Spinal cord (tissue), 10 donors: ENCODE measurements around the gene PTPRK. TPM values are rescaled to one million over a fixed set of nuclear protein-coding genes. Genes with fewer than 3 reads are reported as not detected.
"Not testable (repeated sequence)": the region's sequence is repeated elsewhere in the genome, so short reads cannot be mapped to it uniquely, and the experiment has no call there.

ENCODE experiments used
- DNase-seq, 6 donors: peaks; one replicate each; pipeline versions ENCODE4 v3.0.0 to v3.0.0-alpha.2; 2013 to 2015; ENCODE audit warnings: low spot score in 6 of 6, low read depth in 4 of 6
- H3K27ac ChIP-seq: one replicate; pipeline ENCODE4 v1.5.1; 2013; ENCODE audit warnings: low read depth, low read length, control low read depth
- H3K27me3 ChIP-seq: one replicate; pipeline ENCODE4 v1.6.1; 2013; ENCODE audit warnings: low read length; ENCODE audit not compliant: control insufficient read depth, insufficient read depth
- H3K36me3 ChIP-seq: one replicate; pipeline ENCODE4 v1.6.1; 2013; ENCODE audit warnings: low read length; ENCODE audit not compliant: control insufficient read depth, insufficient read depth
- H3K4me1 ChIP-seq: one replicate; pipeline ENCODE4 v1.6.1; 2013; ENCODE audit warnings: low read length; ENCODE audit not compliant: control insufficient read depth, insufficient read depth
- H3K4me3 ChIP-seq: one replicate; pipeline ENCODE4 v1.5.1; 2013; ENCODE audit warnings: low read depth, low read length, control low read depth
- H3K9me3 ChIP-seq: one replicate; pipeline ENCODE4 v1.6.1; 2013; ENCODE audit warnings: low read length; ENCODE audit not compliant: control insufficient read depth, insufficient read depth
- WGBS: methylation state at CpG from one replicate; pipeline ENCODE4 v1.1.5; 2013; ENCODE audit warnings: missing lambda C conversion rate; ENCODE audit not compliant: insufficient coverage; 5-methylcytosine and 5-hydroxymethylcytosine counted together
- polyA plus RNA-seq, 2 donors: library from polyadenylated mRNA; unstranded; fragments of 120-200 nt; gene quantifications; one replicate each; pipeline ENCODE4 v1.2.1, GENCODE V29; 2013; ENCODE audit not compliant: insufficient read length in 2 of 2
- total RNA-seq, 2 donors: library from RNA; depleted of rRNA in 1 of 2; stranded (reverse); fragments of 120-200 nt in 1 of 2; fragments of >200 nt in 1 of 2; gene quantifications; one replicate each; pipeline versions ENCODE4 v1.2.3 to v1.2.4, GENCODE V29; 2013 to 2014
- donor health status: healthy.

Gene PTPRK
- total and polyA plus RNA-seq, 4 donors, result 28.4 to 63.4 (median 34.1) TPM

DNA sequence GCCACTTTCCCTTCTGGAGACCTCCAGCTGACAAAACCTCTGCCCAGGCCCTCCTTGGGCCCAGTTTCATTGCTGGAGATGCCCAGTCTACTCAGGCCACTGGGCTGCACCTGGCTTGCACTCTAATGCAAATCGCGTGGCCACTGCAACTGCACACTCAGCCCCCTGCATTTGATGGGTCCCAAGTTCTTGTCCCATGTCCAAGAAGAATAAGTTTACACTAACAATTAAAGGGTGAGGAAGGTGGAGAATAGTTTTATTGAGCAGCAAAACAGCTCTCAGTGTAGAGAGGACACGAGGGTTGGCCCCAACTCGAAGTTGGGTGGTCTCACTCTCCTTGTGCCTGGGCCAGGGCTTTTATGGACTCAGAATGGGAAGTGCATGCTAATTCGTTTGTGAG lies 587.7 kb downstream of the PTPRK start:
- 83% methylated on average over 3 of the region's 5 CpGs for WGBS
- DNase-seq, result no peak
- no peak overlapping the region for H3K27ac ChIP-seq
- no peaks in the 10 kb centered on the region for H3K36me3 ChIP-seq
- no peaks in the 10 kb centered on the region for H3K27me3 ChIP-seq
- H3K4me3 ChIP-seq, result no peak overlapping the region
- peaks cover 8% of the 10 kb centered on the region for H3K9me3 ChIP-seq
- no peaks in the 10 kb centered on the region for H3K4me1 ChIP-seq

DNA sequence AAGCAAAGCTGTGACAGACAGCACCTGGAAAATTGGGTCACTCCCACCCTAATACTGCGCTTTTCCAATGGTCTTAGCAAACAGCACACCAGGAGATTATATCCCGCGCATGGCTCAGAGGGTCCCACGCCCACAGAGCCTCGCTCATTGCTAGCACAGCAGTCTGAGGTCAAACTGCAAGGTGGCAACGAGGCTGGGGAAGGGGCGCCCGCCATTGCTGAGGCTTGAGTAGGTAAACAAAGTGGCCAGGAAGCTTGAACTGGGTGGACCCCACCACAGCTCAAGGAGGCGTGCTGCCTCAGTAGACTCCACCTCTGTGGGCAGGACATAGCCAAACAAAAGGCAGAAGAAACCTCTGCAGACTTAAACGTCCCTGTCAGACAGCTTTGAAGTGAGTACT lies 594.0 kb downstream of the PTPRK start:
- not testable (repeated sequence) for H3K27me3 ChIP-seq, H3K9me3 ChIP-seq, H3K4me1 ChIP-seq, H3K4me3 ChIP-seq, DNase-seq, H3K27ac ChIP-seq, H3K36me3 ChIP-seq
- 85% methylated on average over 7 of the region's 10 CpGs for WGBS

- peaks cover 2% of the 10 kb centered on the region for H3K9me3 ChIP-seq
- 67% methylated on average over 1 of the region's 2 CpGs for WGBS
- H3K27ac ChIP-seq, result no peak overlapping the region
- no peak overlapping the region for H3K4me3 ChIP-seq
- H3K36me3 ChIP-seq, result no peaks in the 10 kb centered on the region
- no peak for DNase-seq
- H3K4me1 ChIP-seq, result no peaks in the 10 kb centered on the region
- H3K27me3 ChIP-seq, result no peaks in the 10 kb centered on the region
Observed at GRCh38 chr6:127924440-127924839, 596.0 kb downstream of the PTPRK start.

- Histone ChIP-seq H3K27ac (no peak overlapping the region), H3K36me3 (no peaks in the 10 kb centered on the region), H3K27me3 (no peaks in the 10 kb centered on the region), H3K4me3 (no peak overlapping the region), H3K9me3 (peaks cover 2% of the 10 kb centered on the region), H3K4me1 (no peaks in the 10 kb centered on the region)
- no peak for DNase-seq
Observed at GRCh38 chr6:127924031-127924430, 596.4 kb downstream of the PTPRK start.

DNA sequence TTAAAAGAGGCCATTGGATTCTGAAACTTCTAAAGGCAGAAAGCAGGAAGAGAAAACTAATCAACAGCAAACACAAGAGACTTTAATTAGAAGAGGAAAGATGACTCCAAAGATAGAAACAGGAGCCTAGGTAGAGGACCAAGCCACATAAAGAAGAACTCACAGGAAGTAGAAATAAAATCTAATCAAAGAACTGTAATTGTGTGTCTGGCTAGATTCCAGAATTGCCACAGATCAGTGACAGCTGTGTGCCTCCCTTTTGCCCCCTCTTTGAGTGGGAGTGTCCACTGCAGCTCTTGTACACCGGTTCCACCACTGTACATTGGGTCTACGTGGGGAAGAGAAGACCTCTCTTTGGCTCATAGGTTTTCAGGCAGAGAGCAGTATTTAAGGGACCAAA lies 597.3 kb downstream of the PTPRK start:
- Histone ChIP-seq H3K4me1 (no peaks in the 10 kb centered on the region), H3K36me3 (no peaks in the 10 kb centered on the region), H3K4me3 (no peak overlapping the region), H3K27me3 (no peaks in the 10 kb centered on the region), H3K9me3 (peaks cover 2% of the 10 kb centered on the region), H3K27ac (no peak overlapping the region)
- no peak for DNase-seq
- no CpG with 5 or more reads among the region's 2 CpGs for WGBS

DNA sequence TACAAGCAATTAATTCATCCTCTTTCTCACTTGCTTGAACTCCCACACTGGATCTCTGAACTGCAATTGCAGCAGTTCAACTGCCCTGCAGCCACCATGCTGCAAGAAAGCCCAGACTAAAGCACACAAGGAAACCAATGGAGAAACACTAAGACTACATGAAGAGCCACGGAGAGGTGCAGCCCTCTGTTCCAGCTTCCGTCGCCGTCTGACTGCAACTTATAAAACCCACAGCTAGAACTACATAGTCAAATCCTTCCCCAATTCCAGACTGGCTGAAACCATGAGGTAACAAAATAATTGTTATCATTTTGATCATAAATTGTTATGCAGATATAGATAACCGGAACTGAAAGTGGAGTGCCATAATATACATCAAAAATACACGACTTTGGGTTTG lies 598.4 kb downstream of the PTPRK start:
- Histone ChIP-seq H3K4me3 (no peak overlapping the region), H3K27ac (no peak overlapping the region), H3K4me1 (no peaks in the 10 kb centered on the region), H3K9me3 (peaks cover 2% of the 10 kb centered on the region), H3K36me3 (no peaks in the 10 kb centered on the region), H3K27me3 (no peaks in the 10 kb centered on the region)
- WGBS, result 100% methylated on average over 2 of the region's 6 CpGs
- DNase-seq, result no peak

- peaks cover 2% of the 10 kb centered on the region for H3K9me3 ChIP-seq
- 37% methylated on average over 3 of the region's 3 CpGs for WGBS
- DNase-seq, result peak in 1 of 6 donors; percentile 10
Observed at GRCh38 chr6:127920804-127921203, 599.6 kb downstream of the PTPRK start.

More at GRCh38 chr6:127920804-127921203, 599.6 kb downstream of the PTPRK start:
- H3K36me3 ChIP-seq, result no peaks in the 10 kb centered on the region
- H3K27ac ChIP-seq, result no peak overlapping the region
- no peaks in the 10 kb centered on the region for H3K27me3 ChIP-seq
- H3K4me1 ChIP-seq, result no peaks in the 10 kb centered on the region
- no peak overlapping the region for H3K4me3 ChIP-seq
